Lower leg skin (tissue), 4 donors: ENCODE results near the gene PTCH2. TPM values are rescaled to one million over a fixed set of nuclear protein-coding genes. Genes with fewer than 3 reads are reported as not detected.
"Not testable (repeated sequence)": the region's sequence is repeated elsewhere in the genome, so short reads cannot be mapped to it uniquely, and the experiment has no call there.

Experiments used
- DNase-seq, 2 donors: peaks; one replicate each; pipeline ENCODE4 v3.0.0-alpha.2; 2019; ENCODE audit warnings: low spot score in 2 of 2
- H3K4me3 ChIP-seq: fragments of 200-600 bp; sonication (generic); 2 replicates; pipeline ENCODE4 v1.5.1; 2017; ENCODE audit warnings: mild to moderate bottlenecking, low read depth; ENCODE audit not compliant: poor library complexity, severe bottlenecking
- CTCF ChIP-seq, 3 donors: fragments of 450-650 bp; IDR thresholded peaks; one replicate each; pipeline ENCODE4 v1.5.1; 2016; ENCODE audit warnings: antibody characterized with exemption in 3 of 3, mild to moderate bottlenecking in 3 of 3, moderate library complexity in 2 of 3
- POLR2A ChIP-seq, 2 donors: fragments of 450-650 bp; IDR thresholded peaks; one replicate each; pipeline ENCODE4 v1.6.1; 2016 to 2017; ENCODE audit warnings: antibody characterized with exemption in 2 of 2, mild to moderate bottlenecking in 1 of 2, moderate library complexity in 1 of 2
- WGBS, 2 donors: methylation state at CpG; one replicate each; pipeline ENCODE4 v1.1.5; 2018; 5-methylcytosine and 5-hydroxymethylcytosine counted together
- intact Hi-C: fragments of 100-400 bp; cut with DNase I; formaldehyde crosslinking; loops from one replicate; pipeline ENCODE4 v1.15.0; 2023; ENCODE audit warnings: low total_unique reads
- total RNA-seq, 4 donors: library from RNA; depleted of rRNA; stranded (reverse); fragments of >200 nt; gene quantifications; one replicate each; pipeline ENCODE4 v1.1.0, GENCODE V29; 2016

The PTCH2 gene
- total RNA-seq, 4 donors from 2014 or later = 0.54 to 2.7 (median 1.2) TPM

GRCh38 chr1:44829506-44830384 lies 13.3 kb downstream of the PTCH2 start:
- no peak for TF ChIP-seq POLR2A (IDR thresholded peaks at IDR 0.05)
- TF ChIP-seq CTCF (IDR thresholded peaks at IDR 0.05) = no peak
- WGBS, 2 donors = 82 to 85% methylated on average over 12 of the region's 12 CpGs
- intact Hi-C loops = loop anchor here (10.0 kb wide), 2 partner anchors 175 to 465 kb away; no protein-coding TSS in a partner anchor
- DNase-seq = no peak
- H3K4me3 ChIP-seq = no peak overlapping the region

- 89 to 93% methylated on average over 13 to 15 of the region's 15 CpGs for WGBS, 2 donors
- H3K4me3 ChIP-seq = no peak overlapping the region
- intact Hi-C loops = no loop called here
- DNase-seq = no peak
- TF ChIP-seq POLR2A (IDR thresholded peaks at IDR 0.05) = no peak
- no peak for TF ChIP-seq CTCF (IDR thresholded peaks at IDR 0.05)
Measured at GRCh38 chr1:44828841-44829440, 14.1 kb downstream of the PTCH2 start.

- DNase-seq = no peak
- no peak for TF ChIP-seq POLR2A (IDR thresholded peaks at IDR 0.05)
- TF ChIP-seq CTCF (IDR thresholded peaks at IDR 0.05) = no peak
- intact Hi-C loops = no loop called here
- H3K4me3 ChIP-seq = no peak overlapping the region
- 93 to 97% methylated on average over 21 of the region's 21 CpGs for WGBS, 2 donors
Measured at GRCh38 chr1:44828003-44828651, 14.9 kb downstream of the PTCH2 start.

- intact Hi-C loops = no loop called here
- H3K4me3 ChIP-seq = no peak overlapping the region
- no peak for TF ChIP-seq CTCF (IDR thresholded peaks at IDR 0.05)
- TF ChIP-seq POLR2A (IDR thresholded peaks at IDR 0.05) = no peak
- WGBS, 2 donors = 85 to 88% methylated on average over 25 to 28 of the region's 28 CpGs
- DNase-seq = no peak
Measured at GRCh38 chr1:44827197-44828002, 15.7 kb downstream of the PTCH2 start.

- no peak for DNase-seq
- WGBS, 2 donors = 54 to 58% methylated on average over 21 to 24 of the region's 24 CpGs
- intact Hi-C loops = no loop called here
- no peak for TF ChIP-seq POLR2A (IDR thresholded peaks at IDR 0.05)
- TF ChIP-seq CTCF (IDR thresholded peaks at IDR 0.05) = no peak
- no peak overlapping the region for H3K4me3 ChIP-seq
Measured at GRCh38 chr1:44826375-44827196, 16.5 kb downstream of the PTCH2 start.

- DNase-seq, intact Hi-C loops, H3K4me3 ChIP-seq: not testable (repeated sequence)
- 96 to 97% methylated on average over 6 of the region's 6 CpGs for WGBS, 2 donors
Measured at GRCh38 chr1:44824392-44824791, 18.7 kb downstream of the PTCH2 start.
